Ishikawa (cell line): ENCODE measurements around the gene APOA4.

Experiments
- CEBPB ChIP-seq: IDR thresholded peaks from 2 replicates; pipeline ENCODE4 v1.6.1; 2012
- CREB1 ChIP-seq: IDR thresholded peaks from 2 replicates; pipeline ENCODE4 v1.6.1; 2012; ENCODE audit warnings: low read depth
- EGR1 ChIP-seq: IDR thresholded peaks from 2 replicates; pipeline ENCODE4 v1.6.1; 2012
- EP300 ChIP-seq: IDR thresholded peaks from 2 replicates; pipeline ENCODE4 v1.6.1; 2012; ENCODE audit warnings: borderline replicate concordance
- FOXM1 ChIP-seq: IDR thresholded peaks from 2 replicates; pipeline ENCODE4 v1.6.1; 2012; ENCODE audit warnings: low read depth, borderline replicate concordance
- NFIC ChIP-seq: IDR thresholded peaks from 2 replicates; pipeline ENCODE4 v1.6.1; 2012
- RAD21 ChIP-seq: IDR thresholded peaks from 2 replicates; pipeline ENCODE4 v1.6.1; 2012; ENCODE audit warnings: low read depth
- TAF1 ChIP-seq: IDR thresholded peaks from 2 replicates; pipeline ENCODE4 v1.6.1; 2012; ENCODE audit warnings: low read depth, mild to moderate bottlenecking
- TCF12 ChIP-seq: IDR thresholded peaks from 2 replicates; pipeline ENCODE4 v1.6.1; 2012; ENCODE audit warnings: low read depth
- TEAD4 ChIP-seq: IDR thresholded peaks from 2 replicates; pipeline ENCODE4 v1.6.1; 2012
- YY1 ChIP-seq: IDR thresholded peaks from 2 replicates; pipeline ENCODE4 v1.6.1; 2012; ENCODE audit warnings: low read depth
- ZBTB7A ChIP-seq: IDR thresholded peaks from 2 replicates; pipeline ENCODE4 v1.6.1; 2012; ENCODE audit warnings: low read depth
- TF ChIP-seq, protein P1 (sequence below): IDR thresholded peaks from 2 replicates; pipeline ENCODE4 v1.6.1; 2012
- TF ChIP-seq, protein P2 (sequence below): IDR thresholded peaks from 2 replicates; pipeline ENCODE4 v1.6.1; 2012
- TF ChIP-seq, protein P3 (sequence below): IDR thresholded peaks from 2 replicates; pipeline ENCODE4 v1.6.1; 2012; ENCODE audit warnings: low read depth, mild to moderate bottlenecking

The APOA4 gene

DNA sequence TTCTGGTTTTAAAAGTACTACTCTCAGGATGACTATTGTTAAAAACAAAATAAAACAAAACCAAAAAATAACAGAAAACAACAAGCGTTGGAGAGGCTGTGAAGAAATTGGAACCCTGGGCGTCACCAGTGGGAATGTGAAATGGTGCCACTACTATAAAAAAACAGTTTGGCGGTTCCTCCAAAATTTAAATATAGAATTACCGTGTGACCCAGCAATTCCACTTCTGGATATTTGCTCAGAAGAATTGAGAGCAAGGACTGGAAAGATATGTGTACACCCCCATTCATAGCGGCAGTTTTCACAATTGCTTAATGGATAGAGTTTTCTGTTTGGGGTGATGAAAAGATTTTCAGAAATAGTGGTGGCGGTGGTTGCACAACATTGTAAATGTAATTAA, 8.6 kb downstream of the APOA4 start:
- TF ChIP-seq CEBPB = no peak
- TF ChIP-seq, protein P1, sequence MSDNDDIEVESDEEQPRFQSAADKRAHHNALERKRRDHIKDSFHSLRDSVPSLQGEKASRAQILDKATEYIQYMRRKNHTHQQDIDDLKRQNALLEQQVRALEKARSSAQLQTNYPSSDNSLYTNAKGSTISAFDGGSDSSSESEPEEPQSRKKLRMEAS = no peak
- TF ChIP-seq ZBTB7A = no peak
- no peak for TF ChIP-seq EP300
- no peak for TF ChIP-seq CREB1
- TF ChIP-seq TEAD4 = no peak
- TF ChIP-seq EGR1 = no peak
- no peak for TF ChIP-seq TCF12
- TF ChIP-seq, protein P2, sequence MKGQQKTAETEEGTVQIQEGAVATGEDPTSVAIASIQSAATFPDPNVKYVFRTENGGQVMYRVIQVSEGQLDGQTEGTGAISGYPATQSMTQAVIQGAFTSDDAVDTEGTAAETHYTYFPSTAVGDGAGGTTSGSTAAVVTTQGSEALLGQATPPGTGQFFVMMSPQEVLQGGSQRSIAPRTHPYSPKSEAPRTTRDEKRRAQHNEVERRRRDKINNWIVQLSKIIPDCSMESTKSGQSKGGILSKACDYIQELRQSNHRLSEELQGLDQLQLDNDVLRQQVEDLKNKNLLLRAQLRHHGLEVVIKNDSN = no peak
- TF ChIP-seq, protein P3, sequence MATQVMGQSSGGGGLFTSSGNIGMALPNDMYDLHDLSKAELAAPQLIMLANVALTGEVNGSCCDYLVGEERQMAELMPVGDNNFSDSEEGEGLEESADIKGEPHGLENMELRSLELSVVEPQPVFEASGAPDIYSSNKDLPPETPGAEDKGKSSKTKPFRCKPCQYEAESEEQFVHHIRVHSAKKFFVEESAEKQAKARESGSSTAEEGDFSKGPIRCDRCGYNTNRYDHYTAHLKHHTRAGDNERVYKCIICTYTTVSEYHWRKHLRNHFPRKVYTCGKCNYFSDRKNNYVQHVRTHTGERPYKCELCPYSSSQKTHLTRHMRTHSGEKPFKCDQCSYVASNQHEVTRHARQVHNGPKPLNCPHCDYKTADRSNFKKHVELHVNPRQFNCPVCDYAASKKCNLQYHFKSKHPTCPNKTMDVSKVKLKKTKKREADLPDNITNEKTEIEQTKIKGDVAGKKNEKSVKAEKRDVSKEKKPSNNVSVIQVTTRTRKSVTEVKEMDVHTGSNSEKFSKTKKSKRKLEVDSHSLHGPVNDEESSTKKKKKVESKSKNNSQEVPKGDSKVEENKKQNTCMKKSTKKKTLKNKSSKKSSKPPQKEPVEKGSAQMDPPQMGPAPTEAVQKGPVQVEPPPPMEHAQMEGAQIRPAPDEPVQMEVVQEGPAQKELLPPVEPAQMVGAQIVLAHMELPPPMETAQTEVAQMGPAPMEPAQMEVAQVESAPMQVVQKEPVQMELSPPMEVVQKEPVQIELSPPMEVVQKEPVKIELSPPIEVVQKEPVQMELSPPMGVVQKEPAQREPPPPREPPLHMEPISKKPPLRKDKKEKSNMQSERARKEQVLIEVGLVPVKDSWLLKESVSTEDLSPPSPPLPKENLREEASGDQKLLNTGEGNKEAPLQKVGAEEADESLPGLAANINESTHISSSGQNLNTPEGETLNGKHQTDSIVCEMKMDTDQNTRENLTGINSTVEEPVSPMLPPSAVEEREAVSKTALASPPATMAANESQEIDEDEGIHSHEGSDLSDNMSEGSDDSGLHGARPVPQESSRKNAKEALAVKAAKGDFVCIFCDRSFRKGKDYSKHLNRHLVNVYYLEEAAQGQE = no peak

DNA sequence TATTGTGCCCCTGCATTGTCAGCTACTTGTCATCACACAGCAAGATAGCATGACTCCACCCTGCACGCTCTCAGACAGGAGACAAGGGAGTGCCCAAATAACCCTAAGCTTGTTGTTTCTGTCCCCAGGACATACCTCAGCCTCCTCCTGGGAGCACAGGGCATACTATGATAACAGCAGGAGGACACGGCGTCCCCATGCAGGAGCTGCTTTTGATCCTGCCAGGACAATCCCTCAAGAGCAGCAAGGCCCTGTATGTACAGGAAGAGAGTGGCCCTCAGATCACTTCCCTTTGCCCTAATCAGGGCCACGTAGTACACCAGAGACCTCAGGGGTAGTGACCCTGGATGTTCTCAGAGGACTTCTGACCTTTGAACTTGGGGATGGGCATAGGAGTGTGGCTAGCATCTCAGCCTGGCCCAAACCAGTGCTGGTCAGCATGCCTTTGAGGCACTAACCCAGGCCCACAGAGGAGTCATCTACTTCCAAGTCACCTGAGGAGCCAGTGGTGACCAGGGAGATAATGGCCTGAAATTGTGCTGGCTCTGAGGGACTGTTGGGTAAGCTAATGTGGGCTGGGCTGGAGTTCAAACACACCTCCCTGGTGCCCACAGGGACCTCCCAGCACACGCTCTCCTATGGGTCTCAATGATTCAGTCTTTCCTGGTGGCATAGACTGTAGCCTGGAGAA, 9.2 kb downstream of the APOA4 start:
- TF ChIP-seq EP300 (no peak), ZBTB7A (no peak), YY1 (no peak), TAF1 (no peak), TEAD4 (no peak), CEBPB (no peak), NFIC (no peak), FOXM1 (no peak), TCF12 (no peak)
- TF ChIP-seq, protein P1 = no peak

DNA sequence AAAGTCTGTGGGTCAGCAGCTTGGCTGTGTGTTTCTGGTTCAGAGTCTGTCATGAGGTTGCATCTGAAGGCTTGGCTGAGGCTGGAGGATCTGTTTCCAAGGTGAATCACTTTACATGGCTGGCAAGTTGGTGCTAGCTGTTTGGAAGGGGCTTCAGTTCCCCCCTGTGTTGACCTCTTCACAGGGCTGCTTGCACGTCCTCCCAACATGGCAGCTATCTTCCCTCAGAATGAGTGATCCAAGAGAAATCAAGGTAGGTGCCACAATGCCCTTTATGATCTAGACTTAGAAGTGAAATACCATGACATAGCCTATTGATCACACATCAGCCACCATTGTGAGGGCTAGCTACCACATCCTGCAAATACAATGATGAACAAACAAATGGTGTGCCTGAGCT, 9.9 kb downstream of the APOA4 start:
- no peak for TF ChIP-seq FOXM1
- TF ChIP-seq EGR1 = no peak
- no peak for TF ChIP-seq CREB1
- TF ChIP-seq YY1 = no peak
- no peak for TF ChIP-seq CEBPB
- no peak for TF ChIP-seq RAD21
- TF ChIP-seq EP300 = no peak
- no peak for TF ChIP-seq NFIC
- TF ChIP-seq, protein P2 = no peak
- no peak for TF ChIP-seq TEAD4
- no peak for TF ChIP-seq TCF12
- TF ChIP-seq, protein P1 = no peak
- TF ChIP-seq, protein P3 = no peak
- TF ChIP-seq TAF1 = no peak
- TF ChIP-seq ZBTB7A = no peak

DNA sequence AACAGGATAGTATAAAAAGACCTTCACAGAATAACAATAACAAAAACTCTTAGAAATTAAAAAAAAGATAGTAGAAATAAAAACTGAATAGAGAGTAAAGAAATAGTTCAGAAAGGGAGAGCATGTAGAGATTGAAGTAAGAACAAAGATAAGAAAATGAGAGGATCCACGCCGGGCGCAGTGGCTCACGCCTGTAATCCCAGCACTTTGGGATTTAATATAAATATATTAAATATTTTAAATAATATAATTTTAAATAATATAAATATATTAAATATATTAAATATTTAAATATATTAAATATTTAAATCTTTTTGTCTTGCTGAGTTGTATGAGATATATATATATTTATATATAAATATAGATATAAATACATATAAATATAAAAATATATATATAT, 11.0 kb downstream of the APOA4 start:
- TF ChIP-seq, protein P1 = no peak
- TF ChIP-seq, protein P2 = no peak
- TF ChIP-seq CEBPB (no peak), YY1 (no peak), NFIC (no peak), CREB1 (no peak), EGR1 (no peak), ZBTB7A (no peak), RAD21 (no peak), TEAD4 (no peak)
- TF ChIP-seq, protein P3 = no peak
